Measurements from ENCODE around the gene LRP6. TPM values are rescaled to one million over a fixed set of nuclear protein-coding genes. Genes with fewer than 3 reads are reported as not detected.

The LRP6 gene
- total and polyA plus RNA-seq, 7 donors: 2.9 to 31.5 (median 16.6) TPM

- Histone ChIP-seq H3K4me3 (no peak overlapping the region), H3K9me3 (no peaks in the 10 kb centered on the region), H3K4me1 (no peaks in the 10 kb centered on the region), H3K27ac (no peak overlapping the region), H3K36me3 (ENCODE audit: insufficient read depth in 1 of 2, low read depth in 1 of 2) (peaks cover 10 to 67% of the 10 kb centered on the region in 2 donors), H3K27me3 (ENCODE audit: insufficient read depth in 3 of 3, low read length in 2 of 3) (no peaks in the 10 kb centered on the region)
- ATAC-seq (no peak), DNase-seq (no peak)
- intact Hi-C loops (cut with DNase I): no loop called here
- WGBS, 3 donors: 88 to 90% (median 88%) methylated on average over 4 of the region's 4 CpGs
- TF ChIP-seq, protein P1, sequence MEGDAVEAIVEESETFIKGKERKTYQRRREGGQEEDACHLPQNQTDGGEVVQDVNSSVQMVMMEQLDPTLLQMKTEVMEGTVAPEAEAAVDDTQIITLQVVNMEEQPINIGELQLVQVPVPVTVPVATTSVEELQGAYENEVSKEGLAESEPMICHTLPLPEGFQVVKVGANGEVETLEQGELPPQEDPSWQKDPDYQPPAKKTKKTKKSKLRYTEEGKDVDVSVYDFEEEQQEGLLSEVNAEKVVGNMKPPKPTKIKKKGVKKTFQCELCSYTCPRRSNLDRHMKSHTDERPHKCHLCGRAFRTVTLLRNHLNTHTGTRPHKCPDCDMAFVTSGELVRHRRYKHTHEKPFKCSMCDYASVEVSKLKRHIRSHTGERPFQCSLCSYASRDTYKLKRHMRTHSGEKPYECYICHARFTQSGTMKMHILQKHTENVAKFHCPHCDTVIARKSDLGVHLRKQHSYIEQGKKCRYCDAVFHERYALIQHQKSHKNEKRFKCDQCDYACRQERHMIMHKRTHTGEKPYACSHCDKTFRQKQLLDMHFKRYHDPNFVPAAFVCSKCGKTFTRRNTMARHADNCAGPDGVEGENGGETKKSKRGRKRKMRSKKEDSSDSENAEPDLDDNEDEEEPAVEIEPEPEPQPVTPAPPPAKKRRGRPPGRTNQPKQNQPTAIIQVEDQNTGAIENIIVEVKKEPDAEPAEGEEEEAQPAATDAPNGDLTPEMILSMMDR (IDR thresholded peaks at IDR 0.05): no peak
Observed at GRCh38 chr12:12128670-12129069, 138.2 kb downstream of the LRP6 start.

GRCh38 chr12:12127304-12127703, 139.5 kb downstream of the LRP6 start:
- no peak for DNase-seq
- Histone ChIP-seq H3K4me1 (no peaks in the 10 kb centered on the region), H3K27ac (no peak overlapping the region), H3K9me3 (no peaks in the 10 kb centered on the region), H3K4me3 (no peak overlapping the region), H3K36me3 (ENCODE audit: insufficient read depth in 1 of 2, low read depth in 1 of 2) (peaks cover 10 to 76% of the 10 kb centered on the region in 2 donors), H3K27me3 (ENCODE audit: insufficient read depth in 3 of 3, low read length in 2 of 3) (no peaks in the 10 kb centered on the region)
- no peak for ATAC-seq
- 86 to 88% (median 86%) methylated on average over 2 of the region's 2 CpGs for WGBS, 3 donors
- intact Hi-C loops (cut with DNase I): no loop called here
- TF ChIP-seq, protein P1 (IDR thresholded peaks at IDR 0.05): no peak

DNA sequence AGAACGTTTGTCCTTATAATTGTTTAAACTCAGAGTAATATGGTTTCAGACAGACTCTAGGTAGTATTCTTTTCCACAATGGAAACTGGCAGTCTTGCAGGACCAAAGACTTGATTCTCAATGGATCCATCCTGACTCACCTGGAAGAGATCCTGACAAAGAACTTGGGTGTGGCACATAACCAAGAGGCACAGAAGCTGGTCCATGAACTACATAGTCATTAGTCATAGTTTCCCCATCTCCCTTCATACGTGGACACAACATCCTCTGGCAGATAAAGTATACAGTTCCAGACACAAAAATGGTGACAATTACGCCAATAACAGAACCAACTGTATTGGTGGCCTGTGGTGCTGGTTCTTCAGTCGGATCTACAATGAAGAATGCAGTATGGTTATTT, 140.3 kb downstream of the LRP6 start:
- TF ChIP-seq, protein P1 (IDR thresholded peaks at IDR 0.05): no peak
- H3K36me3 ChIP-seq (ENCODE audit: insufficient read depth in 1 of 2, low read depth in 1 of 2): peaks cover 10 to 70% of the 10 kb centered on the region in 2 donors
- H3K4me3 ChIP-seq: no peak overlapping the region
- H3K9me3 ChIP-seq: no peaks in the 10 kb centered on the region
- no peak overlapping the region for H3K27ac ChIP-seq
- ATAC-seq: no peak
- WGBS, 3 donors: 87 to 90% (median 90%) methylated on average over 4 of the region's 4 CpGs
- intact Hi-C loops (cut with DNase I): no loop called here
- no peak for DNase-seq
- no peaks in the 10 kb centered on the region for H3K4me1 ChIP-seq
- H3K27me3 ChIP-seq (ENCODE audit: insufficient read depth in 3 of 3, low read length in 2 of 3): no peaks in the 10 kb centered on the region

- intact Hi-C loops (cut with DNase I): no loop called here
- no peak overlapping the region for H3K27ac ChIP-seq
Observed at GRCh38 chr12:12123036-12123604, 143.7 kb downstream of the LRP6 start.

More at GRCh38 chr12:12123036-12123604, 143.7 kb downstream of the LRP6 start:
- WGBS, 3 donors: 91 to 94% (median 92%) methylated on average over 3 of the region's 3 CpGs
- no peak for DNase-seq
- H3K36me3 ChIP-seq (ENCODE audit: insufficient read depth in 1 of 2, low read depth in 1 of 2): peaks cover 10 to 58% of the 10 kb centered on the region in 2 donors
- no peaks in the 10 kb centered on the region for H3K4me1 ChIP-seq
- H3K4me3 ChIP-seq: no peak overlapping the region
- H3K9me3 ChIP-seq: no peaks in the 10 kb centered on the region
- ATAC-seq: no peak
- TF ChIP-seq, protein P1 (IDR thresholded peaks at IDR 0.05): no peak
- no peaks in the 10 kb centered on the region for H3K27me3 ChIP-seq (ENCODE audit: insufficient read depth in 3 of 3, low read length in 2 of 3)

All from psoas muscle (tissue), 8 donors.